Spinal cord (tissue), 10 donors: Measurements from ENCODE around the gene APOA1. TPM values are rescaled to one million over a fixed set of nuclear protein-coding genes. Genes with fewer than 3 reads are reported as not detected.

Source experiments
- DNase-seq, 6 donors: peaks; one replicate each; pipeline versions ENCODE4 v3.0.0 to v3.0.0-alpha.2; 2013 to 2015; ENCODE audit warnings: low spot score in 6 of 6, low read depth in 4 of 6
- H3K27ac ChIP-seq: one replicate; pipeline ENCODE4 v1.5.1; 2013; ENCODE audit warnings: low read depth, low read length, control low read depth
- H3K27me3 ChIP-seq: one replicate; pipeline ENCODE4 v1.6.1; 2013; ENCODE audit warnings: low read length; ENCODE audit not compliant: control insufficient read depth, insufficient read depth
- H3K36me3 ChIP-seq: one replicate; pipeline ENCODE4 v1.6.1; 2013; ENCODE audit warnings: low read length; ENCODE audit not compliant: control insufficient read depth, insufficient read depth
- H3K4me1 ChIP-seq: one replicate; pipeline ENCODE4 v1.6.1; 2013; ENCODE audit warnings: low read length; ENCODE audit not compliant: control insufficient read depth, insufficient read depth
- H3K4me3 ChIP-seq: one replicate; pipeline ENCODE4 v1.5.1; 2013; ENCODE audit warnings: low read depth, low read length, control low read depth
- H3K9me3 ChIP-seq: one replicate; pipeline ENCODE4 v1.6.1; 2013; ENCODE audit warnings: low read length; ENCODE audit not compliant: control insufficient read depth, insufficient read depth
- WGBS: methylation state at CpG from one replicate; pipeline ENCODE4 v1.1.5; 2013; ENCODE audit warnings: missing lambda C conversion rate; ENCODE audit not compliant: insufficient coverage; 5-methylcytosine and 5-hydroxymethylcytosine counted together
- polyA plus RNA-seq, 2 donors: library from polyadenylated mRNA; unstranded; fragments of 120-200 nt; gene quantifications; one replicate each; pipeline ENCODE4 v1.2.1, GENCODE V29; 2013; ENCODE audit not compliant: insufficient read length in 2 of 2
- total RNA-seq, 2 donors: library from RNA; depleted of rRNA in 1 of 2; stranded (reverse); fragments of 120-200 nt in 1 of 2; fragments of >200 nt in 1 of 2; gene quantifications; one replicate each; pipeline versions ENCODE4 v1.2.3 to v1.2.4, GENCODE V29; 2013 to 2014
- donor health status: healthy.

APOA1 gene
- total and polyA plus RNA-seq, 4 donors: 2.5 to 9.1 (median 4.7) TPM

- 81% methylated on average over 10 of the region's 11 CpGs for WGBS
These were observed 36.0 kb upstream of the APOA1 start for GRCh38 chr11:116873381-116873780.

DNA sequence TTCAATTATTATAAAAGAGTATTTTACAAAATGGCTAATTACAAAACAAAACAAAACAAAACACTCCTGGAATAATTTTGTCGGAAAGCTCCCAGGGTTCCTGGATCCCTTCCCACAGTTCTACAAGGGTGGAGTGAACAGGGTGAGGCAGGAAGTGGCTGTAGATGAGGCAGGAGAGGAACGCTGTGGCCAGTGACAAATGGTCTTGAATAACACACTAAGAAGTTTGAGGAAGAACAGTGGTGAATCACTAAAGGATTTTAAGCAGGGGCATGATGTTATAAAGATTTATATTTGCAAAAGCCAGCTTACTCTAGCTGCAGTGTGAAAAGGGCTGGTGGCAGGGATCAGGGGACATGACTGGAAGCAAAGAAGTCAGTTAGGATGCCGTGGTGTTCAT lies 33.8 kb upstream of the APOA1 start:
- 90% methylated on average over 2 of the region's 3 CpGs for WGBS
- no peak overlapping the region for H3K27ac ChIP-seq
- DNase-seq: no peak
- H3K4me1 ChIP-seq: no peaks in the 10 kb centered on the region
- H3K27me3 ChIP-seq: no peaks in the 10 kb centered on the region
- no peak overlapping the region for H3K4me3 ChIP-seq
- H3K9me3 ChIP-seq: no peaks in the 10 kb centered on the region
- H3K36me3 ChIP-seq: peaks cover 37% of the 10 kb centered on the region

More at GRCh38 chr11:116873381-116873780, 36.0 kb upstream of the APOA1 start:
- Histone ChIP-seq H3K9me3 (no peaks in the 10 kb centered on the region), H3K4me3 (no peak overlapping the region), H3K4me1 (no peaks in the 10 kb centered on the region), H3K27ac (no peak overlapping the region), H3K36me3 (peaks cover 34% of the 10 kb centered on the region), H3K27me3 (no peaks in the 10 kb centered on the region)
- DNase-seq: no peak

DNA sequence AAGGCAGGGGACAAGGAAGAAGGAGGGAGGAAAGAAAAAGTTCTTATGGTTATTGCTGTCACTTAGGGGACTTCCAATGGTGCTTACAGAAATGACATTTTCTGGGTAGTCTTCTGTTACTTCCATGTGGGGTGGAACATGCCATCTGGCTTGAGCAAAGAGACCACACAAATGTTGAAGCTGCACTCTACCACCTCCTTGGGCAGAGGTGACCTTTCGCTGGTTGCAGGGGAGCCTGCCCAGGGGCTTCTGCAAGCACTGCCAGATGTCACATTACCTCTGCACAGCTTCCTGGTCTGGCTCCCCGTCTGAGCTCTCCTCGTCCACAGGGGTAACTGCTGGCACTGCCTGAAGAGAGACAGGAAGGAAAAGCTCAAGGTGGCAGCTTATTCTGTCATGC lies 32.6 kb upstream of the APOA1 start:
- H3K27me3 ChIP-seq: no peaks in the 10 kb centered on the region
- DNase-seq: no peak
- 84% methylated on average over 2 of the region's 3 CpGs for WGBS
- peaks cover 39% of the 10 kb centered on the region for H3K36me3 ChIP-seq
- no peak overlapping the region for H3K27ac ChIP-seq
- H3K4me1 ChIP-seq: no peaks in the 10 kb centered on the region
- no peak overlapping the region for H3K4me3 ChIP-seq
- H3K9me3 ChIP-seq: no peaks in the 10 kb centered on the region

DNA sequence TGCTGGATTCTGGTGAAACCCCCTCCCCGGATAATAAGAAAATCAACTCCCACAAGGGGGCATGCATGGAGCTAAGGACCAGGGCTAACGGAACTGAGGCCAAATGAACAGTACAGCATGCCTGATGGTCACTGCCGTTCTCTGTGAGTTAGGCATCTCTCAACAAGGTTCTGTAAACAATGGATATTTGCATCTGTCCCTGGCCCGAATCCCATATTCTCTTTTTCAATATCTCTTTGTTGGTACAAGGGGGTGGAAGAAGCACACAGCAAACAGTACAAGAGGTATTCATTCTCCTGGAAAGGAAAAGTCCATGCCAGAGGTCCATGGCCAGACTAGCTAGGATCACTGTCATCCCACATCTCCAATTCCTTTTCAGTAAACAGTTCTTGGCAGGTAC lies 32.2 kb upstream of the APOA1 start:
- Histone ChIP-seq H3K27me3 (no peaks in the 10 kb centered on the region), H3K36me3 (peaks cover 38% of the 10 kb centered on the region), H3K4me1 (no peaks in the 10 kb centered on the region), H3K9me3 (no peaks in the 10 kb centered on the region), H3K27ac (no peak overlapping the region), H3K4me3 (no peak overlapping the region)
- 75% methylated on average over 3 of the region's 4 CpGs for WGBS
- no peak for DNase-seq

DNA sequence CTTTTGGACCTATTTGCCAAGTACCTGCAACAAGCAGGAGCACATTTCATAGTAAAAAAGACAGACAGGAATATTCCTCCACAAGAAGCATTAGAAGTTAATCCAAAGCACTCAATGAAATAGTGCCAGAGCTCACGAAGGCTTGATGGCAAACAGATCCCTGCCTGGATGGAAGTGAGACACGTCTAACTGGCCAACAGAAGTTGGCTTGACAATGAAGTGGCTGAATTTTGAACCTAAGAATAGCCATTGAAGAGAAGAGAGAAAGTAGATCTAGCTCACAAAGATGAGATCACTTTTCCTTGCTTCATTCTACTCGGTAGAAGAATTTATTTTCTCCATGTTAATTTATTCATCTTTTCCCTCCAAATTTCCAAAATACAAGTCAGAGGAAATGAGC lies 30.6 kb upstream of the APOA1 start:
- no peak overlapping the region for H3K27ac ChIP-seq
- no peaks in the 10 kb centered on the region for H3K9me3 ChIP-seq
- H3K4me1 ChIP-seq: no peaks in the 10 kb centered on the region
- no peaks in the 10 kb centered on the region for H3K27me3 ChIP-seq
- WGBS: no CpG with 5 or more reads among the region's 3 CpGs
- H3K36me3 ChIP-seq: peaks cover 41% of the 10 kb centered on the region
- no peak for DNase-seq
- H3K4me3 ChIP-seq: no peak overlapping the region

GRCh38 chr11:116867619-116868018 lies 30.2 kb upstream of the APOA1 start:
- Histone ChIP-seq H3K4me3 (no peak overlapping the region), H3K36me3 (peaks cover 43% of the 10 kb centered on the region), H3K27ac (no peak overlapping the region), H3K9me3 (no peaks in the 10 kb centered on the region), H3K4me1 (no peaks in the 10 kb centered on the region), H3K27me3 (no peaks in the 10 kb centered on the region)
- 94% methylated on average over 11 of the region's 11 CpGs for WGBS
- no peak for DNase-seq

DNA sequence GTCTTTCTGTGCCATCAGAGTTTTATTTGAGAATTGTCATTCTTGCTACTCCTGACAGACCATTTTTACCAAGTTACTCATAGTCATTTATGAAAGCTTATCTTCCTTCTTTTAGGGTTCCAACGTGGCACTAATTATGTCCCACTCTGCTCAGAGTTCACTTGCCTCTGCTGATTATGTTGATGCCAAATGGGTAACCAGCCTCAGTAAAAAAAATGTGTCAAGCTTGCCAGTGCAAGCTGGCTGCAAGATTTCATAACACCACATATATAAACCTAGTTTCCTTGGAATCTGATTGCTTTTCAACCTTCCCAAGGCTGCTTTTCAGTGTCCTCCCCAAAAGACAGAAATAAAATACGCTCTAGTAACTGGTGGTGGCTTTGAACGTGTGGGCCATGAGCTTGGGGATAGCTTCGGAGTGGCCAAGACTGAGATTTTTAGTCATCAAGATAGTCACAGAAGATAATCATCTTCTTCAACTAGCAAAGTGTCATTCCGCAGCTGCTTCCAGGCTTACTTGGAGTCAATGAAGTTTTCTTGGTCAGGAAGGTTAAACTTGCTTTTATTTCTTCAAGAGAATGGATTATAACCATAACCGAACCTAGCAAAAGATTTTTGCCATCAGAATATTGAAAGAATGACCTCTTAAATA lies 29.5 kb upstream of the APOA1 start:
- no peak for DNase-seq
- H3K9me3 ChIP-seq: no peaks in the 10 kb centered on the region
- H3K36me3 ChIP-seq: peaks cover 47% of the 10 kb centered on the region
- H3K27me3 ChIP-seq: no peaks in the 10 kb centered on the region
- 60% methylated on average over 1 of the region's 6 CpGs for WGBS
- H3K4me3 ChIP-seq: no peak overlapping the region
- no peak overlapping the region for H3K27ac ChIP-seq
- no peaks in the 10 kb centered on the region for H3K4me1 ChIP-seq

GRCh38 chr11:116865696-116866095 lies 28.3 kb upstream of the APOA1 start:
- no CpG with 5 or more reads among the region's 1 CpG for WGBS
- DNase-seq: no peak
- H3K9me3 ChIP-seq: no peaks in the 10 kb centered on the region
- H3K27me3 ChIP-seq: no peaks in the 10 kb centered on the region
- H3K27ac ChIP-seq: no peak overlapping the region
- H3K4me3 ChIP-seq: no peak overlapping the region
- peaks cover 46% of the 10 kb centered on the region for H3K36me3 ChIP-seq
- H3K4me1 ChIP-seq: no peaks in the 10 kb centered on the region

- WGBS: 100% methylated on average over 5 of the region's 5 CpGs
- no peak overlapping the region for H3K4me3 ChIP-seq
- no peaks in the 10 kb centered on the region for H3K9me3 ChIP-seq
- no peaks in the 10 kb centered on the region for H3K27me3 ChIP-seq
- H3K36me3 ChIP-seq: peaks cover 49% of the 10 kb centered on the region
- no peak overlapping the region for H3K27ac ChIP-seq
- no peak for DNase-seq
- no peaks in the 10 kb centered on the region for H3K4me1 ChIP-seq
These were observed 27.1 kb upstream of the APOA1 start for GRCh38 chr11:116864531-116864930.

DNA sequence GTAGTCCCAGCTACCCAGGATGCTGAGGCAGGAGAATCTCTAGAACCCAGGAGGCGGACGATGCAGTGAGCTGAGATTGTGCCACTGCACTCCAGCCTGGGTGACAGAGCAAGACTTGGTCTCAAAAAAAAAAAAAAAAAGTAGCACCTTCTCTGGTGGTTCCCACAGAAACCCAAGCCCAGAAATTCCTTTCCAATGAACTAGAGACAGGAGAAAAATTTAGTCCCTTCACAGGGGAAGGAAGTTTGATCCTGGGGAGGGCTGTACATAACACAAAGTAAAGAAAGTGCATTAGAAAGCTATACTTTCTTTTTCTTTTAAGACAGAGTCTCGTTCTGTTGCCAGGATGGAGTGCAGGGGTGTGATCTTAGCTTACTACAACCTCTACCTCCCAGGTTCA lies 25.5 kb upstream of the APOA1 start:
- Histone ChIP-seq H3K27me3 (no peaks in the 10 kb centered on the region), H3K27ac (no peak overlapping the region), H3K9me3 (no peaks in the 10 kb centered on the region), H3K4me3 (no peak overlapping the region), H3K4me1 (no peaks in the 10 kb centered on the region), H3K36me3 (peaks cover 64% of the 10 kb centered on the region)
- WGBS: 100% methylated on average over 1 of the region's 3 CpGs
- DNase-seq: no peak
